HEK293 (cell line): ENCODE results near the gene PAMR1.
A peak's percentile ranks its signal among the peaks of the same experiment; 100 is the strongest.

Source experiments
- GLI4 ChIP-seq: fragments of 450-650 bp; formaldehyde crosslinking; IDR thresholded peaks from 2 replicates; pipeline ENCODE4 v1.5.1; 2016; ENCODE audit warnings: missing biosample characterization, missing genetic modification characterization
- IKZF3 ChIP-seq: fragments of 450-650 bp; IDR thresholded peaks from 2 replicates; pipeline ENCODE4 v1.5.0; 2018; ENCODE audit warnings: missing biosample characterization, mild to moderate bottlenecking, missing genetic modification characterization, moderate library complexity
- KLF17 ChIP-seq: fragments of 450-650 bp; formaldehyde crosslinking; IDR thresholded peaks from 2 replicates; pipeline ENCODE4 v1.5.1; 2016; ENCODE audit warnings: missing biosample characterization, missing genetic modification characterization
- PRDM4 ChIP-seq: fragments of 450-650 bp; formaldehyde crosslinking; IDR thresholded peaks from 2 replicates; pipeline ENCODE4 v1.5.1; 2017; ENCODE audit warnings: missing biosample characterization, missing genetic modification characterization
- TRIM28 ChIP-seq: IDR thresholded peaks from 2 replicates; pipeline ENCODE4 v1.6.1; 2011; ENCODE audit warnings: low read length, control low read depth, borderline replicate concordance
- YY2 ChIP-seq: fragments of 450-650 bp; formaldehyde crosslinking; IDR thresholded peaks from 2 replicates; pipeline ENCODE4 v1.5.1; 2016; ENCODE audit warnings: missing biosample characterization, missing genetic modification characterization
- ZBTB1 ChIP-seq: fragments of 450-650 bp; formaldehyde crosslinking; IDR thresholded peaks from 2 replicates; pipeline ENCODE4 v1.5.1; 2016; ENCODE audit warnings: missing biosample characterization, missing genetic modification characterization
- ZNF148 ChIP-seq: fragments of 450-650 bp; formaldehyde crosslinking; IDR thresholded peaks from 2 replicates; pipeline ENCODE4 v1.5.0; 2017; ENCODE audit warnings: missing biosample characterization, missing genetic modification characterization, borderline replicate concordance
- ZNF184 ChIP-seq: fragments of 450-650 bp; IDR thresholded peaks from 2 replicates; pipeline ENCODE4 v1.5.1; 2018; ENCODE audit warnings: missing biosample characterization, mild to moderate bottlenecking, missing genetic modification characterization
- ZNF26 ChIP-seq: fragments of 450-650 bp; formaldehyde crosslinking; IDR thresholded peaks from 2 replicates; pipeline ENCODE4 v1.5.1; 2016; ENCODE audit warnings: missing biosample characterization, missing genetic modification characterization
- ZNF274 ChIP-seq, 2 experiments: fragments of 200-500 bp in 1 of 2; fragments of 450-650 bp in 1 of 2; sonication (Bioruptor generic) in 1 of 2; formaldehyde crosslinking in 1 of 2; IDR thresholded peaks; 2 replicates each; pipeline versions ENCODE4 v1.5.1 to v1.6.1; 2014 to 2016; ENCODE audit warnings: borderline replicate concordance in 1 of 2, inconsistent platforms in 1 of 2, low read length in 1 of 2, missing biosample characterization in 1 of 2, missing genetic modification characterization in 1 of 2
- ZNF311 ChIP-seq: fragments of 450-650 bp; formaldehyde crosslinking; IDR thresholded peaks from 2 replicates; pipeline ENCODE4 v1.5.1; 2017; ENCODE audit warnings: missing biosample characterization, missing genetic modification characterization, borderline replicate concordance
- ZNF341 ChIP-seq: fragments of 450-650 bp; formaldehyde crosslinking; IDR thresholded peaks from 2 replicates; pipeline ENCODE4; 2016; ENCODE audit warnings: low read depth, missing biosample characterization, missing genetic modification characterization
- ZNF398 ChIP-seq: fragments of 450-650 bp; formaldehyde crosslinking; IDR thresholded peaks from 2 replicates; pipeline ENCODE4 v1.5.1; 2017; ENCODE audit warnings: missing biosample characterization, missing genetic modification characterization
- ZNF529 ChIP-seq: fragments of 450-650 bp; formaldehyde crosslinking; IDR thresholded peaks from 2 replicates; pipeline ENCODE4 v1.5.1; 2017; ENCODE audit warnings: missing genetic modification characterization, missing biosample characterization; ENCODE audit not compliant: insufficient replicate concordance
- ZNF549 ChIP-seq: fragments of 450-650 bp; IDR thresholded peaks from 2 replicates; pipeline ENCODE4 v1.5.1; 2018; ENCODE audit warnings: missing biosample characterization, missing genetic modification characterization, mild to moderate bottlenecking, inconsistent platforms, moderate library complexity
- ZNF600 ChIP-seq: fragments of 450-650 bp; formaldehyde crosslinking; IDR thresholded peaks from 2 replicates; pipeline ENCODE4 v1.5.1; 2016; ENCODE audit warnings: missing biosample characterization, missing genetic modification characterization
- ZNF624 ChIP-seq: fragments of 450-650 bp; formaldehyde crosslinking; IDR thresholded peaks from 2 replicates; pipeline ENCODE4 v1.5.1; 2017; ENCODE audit warnings: missing biosample characterization, missing genetic modification characterization
- ZNF639 ChIP-seq: fragments of 450-650 bp; formaldehyde crosslinking; IDR thresholded peaks from 2 replicates; pipeline ENCODE4 v1.5.1; 2016; ENCODE audit warnings: missing biosample characterization, missing genetic modification characterization
- ZNF645 ChIP-seq: fragments of 450-650 bp; formaldehyde crosslinking; IDR thresholded peaks from 2 replicates; pipeline ENCODE4; 2016; ENCODE audit warnings: missing biosample characterization, missing genetic modification characterization
- ZNF776 ChIP-seq: fragments of 450-650 bp; formaldehyde crosslinking; IDR thresholded peaks from 2 replicates; pipeline ENCODE4 v1.5.0; 2017; ENCODE audit warnings: missing biosample characterization, missing genetic modification characterization, borderline replicate concordance
- ZNF791 ChIP-seq: fragments of 450-650 bp; formaldehyde crosslinking; IDR thresholded peaks from 2 replicates; pipeline ENCODE4 v1.5.1; 2016; ENCODE audit warnings: missing biosample characterization, missing genetic modification characterization
- ZNF792 ChIP-seq: fragments of 450-650 bp; formaldehyde crosslinking; IDR thresholded peaks from 2 replicates; pipeline ENCODE4 v1.5.1; 2016; ENCODE audit warnings: missing biosample characterization, missing genetic modification characterization
- ZSCAN16 ChIP-seq: fragments of 450-650 bp; formaldehyde crosslinking; IDR thresholded peaks from 2 replicates; pipeline ENCODE4 v1.5.1; 2016; ENCODE audit warnings: missing biosample characterization, missing genetic modification characterization
- ZSCAN4 ChIP-seq: fragments of 450-650 bp; formaldehyde crosslinking; IDR thresholded peaks from 2 replicates; pipeline ENCODE4 v1.5.1; 2017; ENCODE audit warnings: missing biosample characterization, missing genetic modification characterization

The PAMR1 gene

GRCh38 chr11:35525501-35526175 is at the start of gene PAMR1 (continued):
- TF ChIP-seq ZNF398 (tag by site-specific recombination): peak; percentile 88
- TF ChIP-seq ZNF341: peak; percentile 50; the same call in 1 of the 2 replicates
- 0 out of 2 replicates have a peak, but pooled peaks have one; percentile 33 for TF ChIP-seq ZNF184 (tag by site-specific recombination)
- TF ChIP-seq TRIM28: no peak; the same call in 1 of the 2 replicates
- no peak for TF ChIP-seq ZNF792
- no peak for TF ChIP-seq ZNF311 (tag by site-specific recombination)
- no peak for TF ChIP-seq ZNF624 (tag by site-specific recombination)
- TF ChIP-seq GLI4: no peak
- TF ChIP-seq ZSCAN4 (tag by site-specific recombination): no peak
- no peak for TF ChIP-seq ZSCAN16 (tag by site-specific recombination)
- no peak for TF ChIP-seq ZBTB1 (tag by site-specific recombination)
- TF ChIP-seq ZNF776 (tag by site-specific recombination): no peak
- TF ChIP-seq PRDM4: no peak
- TF ChIP-seq ZNF549 (tag by site-specific recombination): no peak
- TF ChIP-seq ZNF26: no peak
- no peak for TF ChIP-seq ZNF645 (tag by site-specific recombination)
- TF ChIP-seq IKZF3 (tag by site-specific recombination): peak; percentile 41; the same call in 1 of the 2 replicates
- TF ChIP-seq ZNF529 (tag by site-specific recombination): no peak
- no peak for TF ChIP-seq ZNF791 (tag by site-specific recombination)
- TF ChIP-seq KLF17 (tag by site-specific recombination): peak; percentile 88
- no peak for TF ChIP-seq ZNF274 (IDR thresholded peaks at IDR 0.05; ENCODE audit: low read length)
- no peak for TF ChIP-seq ZNF274 (tag by site-specific recombination; IDR thresholded peaks at IDR 0.05; ENCODE audit: borderline replicate concordance)
- TF ChIP-seq ZNF639: no peak
- 0 out of 2 replicates have a peak, but pooled peaks have one; percentile 21 for TF ChIP-seq ZNF600 (tag by site-specific recombination)
- no peak for TF ChIP-seq YY2 (tag by site-specific recombination)
- TF ChIP-seq ZNF148 (tag by site-specific recombination): no peak
